ENCODE data around the gene CNMD.

The CNMD gene

GRCh38 chr13:52659340-52659739, 80.3 kb downstream of the CNMD start:
- no peak overlapping the region for H3K27ac ChIP-seq
- TF ChIP-seq ZFX (IDR thresholded peaks at IDR 0.05), result no peak
- no peak for TF ChIP-seq CTCF (conservative IDR thresholded peaks at IDR 0.05)
